K562 (cell line): Measurements from ENCODE around the gene FOXJ2. TPM values are rescaled to one million over a fixed set of nuclear protein-coding genes. Genes with fewer than 3 reads are reported as not detected.
A peak's percentile ranks its signal among the peaks of the same experiment; 100 is the strongest.

Experiments used
- CTCF ChIP-seq, 3 experiments: IDR thresholded peaks in 2 of 3; conservative IDR thresholded peaks in 1 of 3; 2 replicates each; pipeline ENCODE4 v1.5.1; 2011 to 2012; ENCODE audit warnings: low read length in 3 of 3, mild to moderate bottlenecking in 3 of 3, control low read depth in 2 of 3, improper control_type of control experiment in 1 of 3, inconsistent platforms in 1 of 3, low read depth in 1 of 3, mixed read lengths in 1 of 3, moderate library complexity in 1 of 3; ENCODE audit not compliant: insufficient read depth in 2 of 3
- E2F3 ChIP-seq: fragments of 250-450 bp; sonication (Bioruptor Pico); IDR thresholded peaks from 2 replicates; pipeline ENCODE4 v1.4.0; 2020; ENCODE audit warnings: mild to moderate bottlenecking
- FOXK2 ChIP-seq, 2 experiments: fragments of 450-650 bp; IDR thresholded peaks in 1 of 2; conservative IDR thresholded peaks in 1 of 2; 2 replicates each; pipeline ENCODE4 v1.6.1; 2016; ENCODE audit warnings: low read depth in 2 of 2, mild to moderate bottlenecking in 1 of 2
- GABPB2 ChIP-seq: fragments of 250-450 bp; sonication (Bioruptor Pico); conservative IDR thresholded peaks from 2 replicates; pipeline ENCODE4 v1.5.1; 2021; ENCODE audit warnings: mild to moderate bottlenecking
- GTF2B ChIP-seq: IDR thresholded peaks from 2 replicates; pipeline ENCODE4 v1.6.1; 2011; ENCODE audit not compliant: insufficient read length; ENCODE audit errors: extremely low read depth
- HMG20B ChIP-seq: fragments of 250-450 bp; sonication (Bioruptor Pico); IDR thresholded peaks from 2 replicates; pipeline ENCODE4 v1.5.0; 2021; ENCODE audit warnings: mild to moderate bottlenecking
- JUND ChIP-seq, 2 experiments: IDR thresholded peaks; 2 replicates in 1 of 2; 3 replicates in 1 of 2; pipeline ENCODE4 v1.6.1; 2011; ENCODE audit warnings: borderline replicate concordance in 2 of 2, low read depth in 2 of 2, low read length in 2 of 2, improper control_type of control experiment in 1 of 2, missing biosample characterization in 1 of 2, missing genetic modification characterization in 1 of 2, missing genetic modification reagents in 1 of 2
- KAT2B ChIP-seq: IDR thresholded peaks from one replicate; pipeline ENCODE4 v1.6.1; 2012; ENCODE audit warnings: low read depth, mild to moderate bottlenecking, control low read depth, inconsistent platforms, low read length, moderate library complexity
- NFXL1 ChIP-seq: fragments of 450-650 bp; formaldehyde crosslinking; IDR thresholded peaks from 2 replicates; pipeline ENCODE4 v1.4.0; 2021; ENCODE audit warnings: mild to moderate bottlenecking
- PHTF2 ChIP-seq: fragments of 250-450 bp; sonication (Bioruptor Pico); IDR thresholded peaks from 2 replicates; pipeline ENCODE4 v1.5.0; 2021; ENCODE audit warnings: mild to moderate bottlenecking
- RFX7 ChIP-seq: fragments of 250-450 bp; sonication (Bioruptor Pico); IDR thresholded peaks from 2 replicates; pipeline ENCODE4 v1.5.1; 2021; ENCODE audit warnings: mild to moderate bottlenecking
- SFPQ ChIP-seq: fragments of 200-400 bp; formaldehyde crosslinking; IDR thresholded peaks from 2 replicates; pipeline ENCODE4 v1.6.1; 2017; ENCODE audit warnings: mild to moderate bottlenecking, low read depth, low read length, moderate library complexity
- SOX6 ChIP-seq: fragments of 450-650 bp; IDR thresholded peaks from 2 replicates; pipeline ENCODE4 v1.6.1; 2014; ENCODE audit warnings: mild to moderate bottlenecking
- TAL1 ChIP-seq: fragments of 450-650 bp; IDR thresholded peaks from 2 replicates; pipeline ENCODE4 v1.6.1; 2016; ENCODE audit warnings: mild to moderate bottlenecking
- TCF7L2 ChIP-seq: fragments of 150-350 bp; IDR thresholded peaks from 2 replicates; pipeline ENCODE4 v1.6.1; 2016; ENCODE audit warnings: low read depth, mild to moderate bottlenecking, low read length, moderate library complexity
- THRB ChIP-seq: fragments of 450-650 bp; formaldehyde crosslinking; conservative IDR thresholded peaks from 2 replicates; pipeline ENCODE4 v1.4.0; 2022; ENCODE audit warnings: mild to moderate bottlenecking, missing genetic modification characterization
- ZNF197 ChIP-seq: fragments of 200-800 bp; sonication (Bioruptor generic); IDR thresholded peaks from 2 replicates; pipeline ENCODE4 v1.6.1; 2016; ENCODE audit warnings: low read depth, missing genetic modification characterization, missing compliant biosample characterization
- ZNF766 ChIP-seq: fragments of 200-800 bp; sonication (Bioruptor generic); conservative IDR thresholded peaks from 2 replicates; pipeline ENCODE4 v1.6.1; 2016; ENCODE audit warnings: missing genetic modification characterization, missing compliant biosample characterization
- ZNF785 ChIP-seq: fragments of 250-450 bp; sonication (Bioruptor Pico); IDR thresholded peaks from 2 replicates; pipeline ENCODE4 v1.4.0; 2020; ENCODE audit warnings: mild to moderate bottlenecking
- polyA plus RNA-seq, 8 experiments: library from polyadenylated mRNA; depleted of rRNA in 4 of 8; stranded (reverse) in 5 of 8; unstranded in 3 of 8; fragments of >200 nt; fragmentation: Nextera tagmentation in 2 of 8; fragmentation: Illumina TruSeq in 1 of 8; extraction: Ambion mirVana in 2 of 8; extraction: Trizol in 1 of 8; gene quantifications; 2 replicates each; pipeline versions ENCODE4 v1.2.1 to v1.2.3, GENCODE V29; 2011 to 2014; ENCODE audit warnings: inconsistent platforms in 1 of 8, missing spikeins in 1 of 8
- total RNA-seq, 7 experiments: library from RNA; depleted of rRNA in 6 of 7; stranded (reverse); fragments of >200 nt in 6 of 7; fragmentation: Illumina TruSeq in 2 of 7; extraction: Trizol in 2 of 7; gene quantifications; 2 replicates each; pipeline versions ENCODE4 v1.2.1 to v1.2.3, GENCODE V29; 2011 to 2021; ENCODE audit warnings: low replicate concordance in 1 of 7
- TF ChIP-seq, protein P1 (sequence below): fragments of 450-650 bp; IDR thresholded peaks from 2 replicates; pipeline ENCODE4 v1.6.1; 2016; ENCODE audit warnings: antibody characterized with exemption

FOXJ2 gene
- total and polyA plus RNA-seq, 9 of the 15 experiments (the other 6 are each of a cell fraction or from before 2014, with no cell fraction given) = 1.0 to 7.5 (median 2.4) TPM

DNA sequence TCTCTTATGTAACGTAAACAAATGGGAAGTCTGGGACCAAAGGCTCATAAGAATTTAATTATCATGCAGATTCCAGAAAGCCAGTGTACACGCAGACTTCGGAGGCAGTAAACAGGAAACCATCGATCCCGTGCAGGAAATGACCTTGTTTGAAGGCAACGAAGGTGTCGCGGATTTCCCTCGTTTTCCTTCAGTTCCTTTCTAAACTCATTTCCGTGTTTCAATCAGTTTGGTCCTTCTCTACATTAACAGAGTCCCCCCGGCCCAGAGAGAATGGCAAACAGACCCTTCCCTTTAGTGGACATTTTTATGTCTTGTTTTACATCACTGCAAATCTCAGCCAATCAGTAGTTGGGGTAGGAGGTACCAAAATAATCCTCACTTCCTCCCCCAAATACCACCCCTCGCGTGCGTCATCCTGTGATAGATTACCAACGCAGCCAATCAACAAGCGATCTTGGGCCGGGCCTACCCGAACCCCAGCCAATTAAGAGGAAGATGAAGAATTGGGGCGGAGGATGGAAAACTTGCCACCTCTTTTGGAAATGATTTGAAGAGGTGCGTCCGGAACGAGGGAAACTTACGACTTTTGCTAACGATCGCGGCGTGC lies 6.1 kb upstream of the FOXJ2 start (continued):
- no peak for TF ChIP-seq SFPQ
- peak; percentile 83 for TF ChIP-seq FOXK2 (conservative IDR thresholded peaks at IDR 0.05 in 1 of 2, IDR thresholded peaks at IDR 0.05 in 1 of 2; ENCODE audit: low read depth in 2 of 2)
- TF ChIP-seq TAL1 = no peak
- TF ChIP-seq GTF2B = peak; percentile 33
- no peak for TF ChIP-seq THRB (CRISPR knock-in tag)
- no peak for TF ChIP-seq NFXL1 (CRISPR knock-in tag)
- no peak for TF ChIP-seq HMG20B
- peak; percentile 69 for TF ChIP-seq ZNF766 (CRISPR knock-in tag)
- no peak for TF ChIP-seq KAT2B
- TF ChIP-seq PHTF2 (CRISPR knock-in tag) = no peak
- TF ChIP-seq E2F3 (CRISPR knock-in tag) = no peak
- no peak for TF ChIP-seq RFX7 (CRISPR knock-in tag)
- TF ChIP-seq SOX6 = no peak
- no peak for TF ChIP-seq CTCF (IDR thresholded peaks at IDR 0.05 in 2 of 3, conservative IDR thresholded peaks at IDR 0.05 in 1 of 3; ENCODE audit: insufficient read depth in 2 of 3, low read depth in 1 of 3, low read length in 3 of 3)
- peak; percentile 59; the same call in 1 of the 2 replicates for TF ChIP-seq JUND (IDR thresholded peaks at IDR 0.05; ENCODE audit: borderline replicate concordance, low read depth, low read length)
- peak; percentile 49; the same call in 1 of the 3 replicates for TF ChIP-seq JUND (tag; IDR thresholded peaks at IDR 0.05; ENCODE audit: borderline replicate concordance, low read depth, low read length)
- no peak for TF ChIP-seq TCF7L2
- TF ChIP-seq, protein P1, sequence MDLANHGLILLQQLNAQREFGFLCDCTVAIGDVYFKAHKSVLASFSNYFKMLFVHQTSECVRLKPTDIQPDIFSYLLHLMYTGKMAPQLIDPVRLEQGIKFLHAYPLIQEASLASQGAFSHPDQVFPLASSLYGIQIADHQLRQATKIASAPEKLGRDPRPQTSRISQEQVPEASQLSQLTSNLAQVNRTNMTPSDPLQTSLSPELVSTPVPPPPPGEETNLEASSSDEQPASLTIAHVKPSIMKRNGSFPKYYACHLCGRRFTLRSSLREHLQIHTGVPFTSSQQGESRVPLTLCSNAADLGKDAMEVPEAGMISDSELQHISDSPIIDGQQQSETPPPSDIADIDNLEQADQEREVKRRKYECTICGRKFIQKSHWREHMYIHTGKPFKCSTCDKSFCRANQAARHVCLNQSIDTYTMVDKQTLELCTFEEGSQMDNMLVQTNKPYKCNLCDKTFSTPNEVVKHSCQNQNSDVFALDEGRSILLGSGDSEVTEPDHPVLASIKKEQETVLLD = no peak
- TF ChIP-seq ZNF785 (CRISPR knock-in tag) = no peak
- 0 out of 2 replicates have a peak, but pooled peaks have one; percentile 31 for TF ChIP-seq ZNF197
- no peak for TF ChIP-seq GABPB2 (CRISPR knock-in tag)
